Measurements from ENCODE around the gene ZNF530.
A peak's percentile ranks its signal among the peaks of the same experiment; 100 is the strongest.

The ZNF530 gene

DNA sequence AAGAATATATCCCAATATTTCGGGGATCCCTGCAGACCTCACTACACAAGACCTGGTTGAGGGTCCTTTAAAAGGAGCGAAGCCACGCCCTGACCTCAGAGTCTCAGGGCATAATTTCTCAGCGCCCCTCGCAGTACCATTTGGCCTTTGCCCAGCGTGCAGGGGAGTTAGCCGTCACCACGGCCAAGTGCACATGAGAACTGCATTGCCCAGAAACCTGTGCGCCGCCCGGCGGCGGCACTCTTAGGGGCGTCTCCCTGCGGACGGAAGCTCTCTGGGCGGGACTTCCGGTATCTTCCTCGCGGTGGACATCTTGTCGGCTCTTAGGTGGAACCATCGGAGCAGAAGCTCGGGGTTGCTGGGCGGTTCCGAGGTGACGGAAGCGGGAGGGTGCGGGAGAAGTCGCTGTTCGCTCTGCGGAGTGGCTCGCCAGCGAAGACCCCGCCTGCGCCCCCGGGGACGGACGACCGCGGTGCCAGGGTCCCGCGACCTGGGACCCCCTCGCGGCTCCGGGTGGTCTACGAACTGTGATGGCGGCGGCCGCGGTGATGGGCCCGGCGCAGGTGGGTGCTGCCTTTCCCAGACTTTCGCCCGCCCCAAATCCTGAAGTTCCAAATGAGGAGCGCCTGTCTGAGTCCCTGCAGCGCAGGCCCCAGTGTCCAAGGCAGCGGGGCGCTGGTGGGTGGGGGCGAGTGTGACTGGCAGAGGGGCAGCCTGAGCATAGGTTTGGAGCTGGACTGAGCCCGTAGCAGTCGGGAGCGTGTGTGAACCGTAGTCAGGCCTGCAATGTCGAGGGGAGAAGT lies 14.5 kb downstream of the ZNF530 start, which contains the start of gene ZNF134:
Gene ZNF134, plus strand, starts transcription at position 302 of the 803 bp plus-strand sequence. CDS start 5,227 bp downstream, outside the sequence.
- peak; percentile 77 to 79 for DNase-seq (ENCODE audit: low read depth in 2 of 2, low spot score in 1 of 2)

DNA sequence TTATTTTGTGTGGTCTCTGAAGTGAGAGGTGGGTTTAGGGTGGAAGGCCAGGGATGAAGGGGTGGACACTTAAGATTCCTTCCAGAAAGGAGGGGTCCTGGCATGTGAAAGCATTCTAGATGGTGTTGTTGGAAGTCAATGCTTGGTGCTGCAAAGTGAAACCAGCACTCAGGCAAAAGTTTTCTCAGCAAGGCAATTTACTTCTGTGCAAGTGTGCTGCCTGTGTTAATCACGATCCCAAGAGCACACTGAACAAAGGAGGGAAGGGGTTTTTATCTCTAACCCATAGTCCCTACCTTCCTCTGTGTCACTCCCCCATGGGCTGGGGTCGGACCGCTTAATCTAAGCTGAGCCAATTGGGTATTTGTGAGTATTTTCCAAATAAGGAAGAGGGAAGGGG lies 15.7 kb downstream of the ZNF530 start:
- DNase-seq (ENCODE audit: low read depth in 2 of 2, low spot score in 1 of 2), result no peak

DNA sequence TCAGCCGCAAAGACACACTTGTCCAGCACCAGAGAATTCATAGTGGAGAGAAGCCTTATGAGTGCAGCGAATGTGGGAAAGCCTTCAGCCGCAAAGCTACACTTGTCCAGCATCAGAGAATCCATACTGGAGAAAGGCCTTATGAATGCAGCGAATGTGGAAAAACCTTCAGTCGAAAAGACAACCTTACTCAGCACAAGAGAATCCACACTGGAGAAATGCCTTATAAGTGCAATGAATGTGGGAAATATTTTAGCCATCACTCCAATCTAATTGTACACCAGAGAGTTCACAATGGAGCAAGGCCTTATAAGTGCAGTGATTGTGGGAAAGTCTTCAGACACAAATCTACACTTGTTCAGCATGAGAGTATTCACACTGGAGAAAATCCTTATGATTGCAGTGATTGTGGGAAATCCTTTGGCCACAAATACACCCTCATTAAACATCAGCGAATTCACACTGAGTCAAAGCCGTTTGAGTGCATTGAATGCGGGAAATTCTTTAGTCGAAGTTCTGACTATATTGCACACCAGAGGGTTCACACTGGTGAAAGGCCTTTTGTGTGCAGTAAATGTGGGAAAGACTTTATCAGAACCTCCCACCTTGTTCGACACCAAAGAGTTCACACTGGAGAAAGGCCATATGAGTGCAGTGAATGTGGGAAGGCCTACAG lies 21.1 kb downstream of the ZNF530 start:
- no peak for DNase-seq (ENCODE audit: low read depth in 2 of 2, low spot score in 1 of 2)

GRCh38 chr19:57623091-57623490 lies 23.4 kb downstream of the ZNF530 start:
- no peak for DNase-seq (ENCODE audit: low read depth in 2 of 2, low spot score in 1 of 2)

- peak; percentile 61 to 82 for DNase-seq (ENCODE audit: low read depth in 2 of 2, low spot score in 1 of 2)
These were observed 33.5 kb downstream of the ZNF530 start, which contains the start of gene ZNF211 for GRCh38 chr19:57632987-57633831. Gene ZNF211 (plus strand): TSS chr19:57633168. CDS start chr19:57633347, 179 bp downstream.

- no peak for DNase-seq (ENCODE audit: low read depth in 2 of 2, low spot score in 1 of 2)
These were observed 34.1 kb downstream of the ZNF530 start for GRCh38 chr19:57633832-57634131.

GRCh38 chr19:57637379-57637778 lies 37.7 kb downstream of the ZNF530 start:
- DNase-seq (ENCODE audit: low read depth in 2 of 2, low spot score in 1 of 2), result no peak

GRCh38 chr19:57641715-57642234 lies 42.1 kb downstream of the ZNF530 start:
- DNase-seq (ENCODE audit: low read depth in 2 of 2, low spot score in 1 of 2), result no peak

- DNase-seq (ENCODE audit: low read depth in 2 of 2, low spot score in 1 of 2), result no peak
These were observed 42.8 kb downstream of the ZNF530 start for GRCh38 chr19:57642396-57643046.

GRCh38 chr19:57643734-57644133 lies 44.0 kb downstream of the ZNF530 start:
- DNase-seq (ENCODE audit: low read depth in 2 of 2, low spot score in 1 of 2), result no peak

GRCh38 chr19:57648331-57649003 lies 48.8 kb downstream of the ZNF530 start:
- DNase-seq (ENCODE audit: low read depth in 2 of 2, low spot score in 1 of 2), result no peak

DNA sequence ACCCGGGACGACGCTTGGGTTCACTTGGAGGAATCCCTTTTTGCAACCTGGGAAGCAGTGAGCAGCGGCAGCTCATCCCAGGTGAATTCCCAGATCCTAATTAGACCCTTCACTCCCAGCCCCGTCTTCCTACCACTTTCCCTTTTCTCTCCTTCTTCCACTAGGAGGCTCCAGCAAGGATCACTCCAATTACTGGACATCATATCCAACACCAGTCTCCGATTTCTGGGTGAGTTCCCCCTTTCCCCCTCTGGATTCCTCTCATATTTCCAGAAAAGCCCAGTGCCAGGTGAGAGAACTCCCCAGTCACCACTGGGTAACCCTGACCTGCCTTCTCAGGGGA lies 51.9 kb downstream of the ZNF530 start:
- DNase-seq (ENCODE audit: low read depth in 2 of 2, low spot score in 1 of 2), result no peak

DNA sequence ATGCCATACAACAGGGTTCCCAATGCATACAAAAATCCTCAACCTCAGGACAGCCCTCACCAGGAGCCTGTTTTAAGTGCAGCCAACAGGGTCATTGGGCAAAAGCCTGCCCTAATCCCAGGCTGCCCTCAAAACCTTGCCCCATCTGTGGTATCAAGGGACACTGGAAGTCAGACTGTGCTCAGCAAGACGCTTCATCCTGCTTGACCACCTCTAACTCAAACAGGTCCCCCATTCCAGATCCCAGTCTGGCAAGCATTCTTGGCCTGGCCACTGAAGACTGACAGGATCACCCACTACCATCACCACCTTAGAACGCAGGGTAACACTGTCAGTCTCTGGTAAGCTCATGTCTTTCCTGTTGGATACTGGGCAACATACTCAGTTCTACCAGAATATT lies 54.0 kb downstream of the ZNF530 start:
- no peak for DNase-seq (ENCODE audit: low read depth in 2 of 2, low spot score in 1 of 2)

DNA sequence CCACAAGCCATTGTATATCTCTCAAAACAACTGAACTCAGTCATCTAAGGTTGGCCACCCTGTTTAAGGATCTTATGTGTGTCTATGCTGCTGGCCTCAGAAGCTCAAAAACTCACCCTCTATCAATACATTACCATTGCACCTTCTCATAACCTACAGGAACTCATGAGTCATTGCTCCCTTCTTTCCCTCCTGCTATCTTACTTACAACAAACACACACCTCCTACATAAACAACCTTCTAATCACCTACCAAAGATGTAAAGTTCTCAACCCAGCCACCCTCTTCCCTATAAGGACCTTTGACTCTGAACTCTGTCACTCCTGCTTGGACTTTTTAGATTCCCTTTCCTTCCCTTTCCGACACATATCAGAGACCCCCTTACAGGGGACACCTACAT lies 55.8 kb downstream of the ZNF530 start:
- DNase-seq (ENCODE audit: low read depth in 2 of 2, low spot score in 1 of 2), result no peak

DNA sequence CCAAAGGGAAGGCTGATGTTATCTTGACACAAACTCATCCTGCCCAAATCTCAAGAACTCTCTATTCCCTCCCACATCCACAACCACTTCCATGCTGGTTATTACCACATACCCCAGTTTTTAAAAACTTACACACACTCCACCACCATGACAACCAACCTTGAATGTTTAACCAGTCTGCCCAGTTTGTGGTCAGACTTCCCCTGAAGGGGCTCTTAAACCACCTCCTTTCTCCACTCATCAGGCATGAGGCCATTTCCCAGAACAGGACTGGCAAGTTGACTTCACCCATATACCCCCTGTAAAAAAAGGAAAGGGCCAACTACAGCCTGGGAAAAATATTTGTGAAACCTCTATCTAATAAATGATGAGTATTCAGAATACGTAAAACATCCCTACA lies 56.7 kb downstream of the ZNF530 start:
- DNase-seq (ENCODE audit: low read depth in 2 of 2, low spot score in 1 of 2), result no peak

Measured in stimulated activated CD8-positive, alpha-beta memory T cell treated with anti-CD3 and anti-CD28 coated beads, Interleukin-4, amount 100 ng/mL, for 4 hours (primary cell).